IMR-90 (cell line): ENCODE data around the gene CINP. TPM values are rescaled to one million over a fixed set of nuclear protein-coding genes. Genes with fewer than 3 reads are reported as not detected.

Source experiments
- ATAC-seq: fragments of 200-7000 bp; cut with Tn5 transposase; 2 replicates; pipeline ENCODE4 v1.9.1; 2020; ENCODE audit warnings: low read depth, mild to moderate bottlenecking, moderate library complexity
- BruUV-seq: library from RNA; stranded (reverse); fragments of 400-500 nt; replicated peaks from 2 replicates; lab custom pipeline; 2021; lab: Mats Ljungman, UMichigan
- CTCF ChIA-PET: fragments of 300-600 bp; formaldehyde crosslinking; extraction: SDS; loops from one replicate; lab custom pipeline; 2021; ENCODE audit warnings: antibody characterized with exemption; lab: Yijun Ruan, JAX
- POLR2A ChIA-PET: fragments of 300-600 bp; sonication (Branson Sonifier 250); formaldehyde crosslinking; loops from one replicate; lab custom pipeline; 2022; ENCODE audit warnings: antibody characterized with exemption; ENCODE audit not compliant: unreplicated experiment; lab: Charles Lee
- DNase-seq: peaks from one replicate; pipeline ENCODE4 v3.0.0; 2013
- H2AFZ ChIP-seq: replicated peaks from 2 replicates; pipeline ENCODE3; 2013; ENCODE audit warnings: low read length, mild to moderate bottlenecking; ENCODE audit not compliant: poor library complexity
- H2AK5ac ChIP-seq: 2 replicates; pipeline ENCODE4 v1.6.1; 2013; ENCODE audit warnings: low read depth, low read length, inconsistent platforms
- H2AK9ac ChIP-seq: replicated peaks from 2 replicates; pipeline ENCODE3; 2013; ENCODE audit warnings: mild to moderate bottlenecking, low read depth, low read length, moderate library complexity; ENCODE audit not compliant: poor library complexity
- H2BK120ac ChIP-seq: 2 replicates; pipeline ENCODE4 v1.6.1; 2013; ENCODE audit warnings: low read depth, low read length, inconsistent platforms
- H2BK15ac ChIP-seq: 3 replicates; pipeline ENCODE4 v1.6.1; 2013; ENCODE audit warnings: low read depth, low read length, inconsistent platforms
- H2BK20ac ChIP-seq: 2 replicates; pipeline ENCODE4 v1.6.1; 2013; ENCODE audit warnings: low read depth, mild to moderate bottlenecking, inconsistent platforms, low read length, moderate library complexity
- H2BK5ac ChIP-seq: 2 replicates; pipeline ENCODE4 v1.6.1; 2013; ENCODE audit warnings: mild to moderate bottlenecking, low read depth, low read length, inconsistent platforms; ENCODE audit not compliant: poor library complexity, severe bottlenecking
- H3K14ac ChIP-seq: replicated peaks from 2 replicates; pipeline ENCODE4 v1.6.1; 2013; ENCODE audit warnings: low read depth, low read length, inconsistent platforms
- H3K18ac ChIP-seq: 2 replicates; pipeline ENCODE4 v1.6.1; 2013; ENCODE audit warnings: low read depth, low read length, control low read depth
- H3K23ac ChIP-seq: 2 replicates; pipeline ENCODE4 v1.6.1; 2013; ENCODE audit warnings: low read depth, low read length, inconsistent platforms
- H3K27ac ChIP-seq: 2 replicates; pipeline ENCODE4 v1.5.1; 2013; ENCODE audit warnings: mild to moderate bottlenecking, control low read depth, low read length; ENCODE audit not compliant: insufficient read depth
- H3K27me3 ChIP-seq: 2 replicates; pipeline ENCODE4 v1.6.1; 2013; ENCODE audit warnings: low read length; ENCODE audit not compliant: control insufficient read depth, insufficient read depth
- H3K36me3 ChIP-seq: 2 replicates; pipeline ENCODE4 v1.6.1; 2013; ENCODE audit warnings: low read length, mixed read lengths; ENCODE audit not compliant: control insufficient read depth, insufficient read depth
- H3K4ac ChIP-seq: 2 replicates; pipeline ENCODE4 v1.6.1; 2013; ENCODE audit warnings: low read depth, low read length, inconsistent platforms
- H3K4me1 ChIP-seq: 2 replicates; pipeline ENCODE4 v1.6.1; 2013; ENCODE audit warnings: low read length, mixed read lengths; ENCODE audit not compliant: control insufficient read depth, insufficient read depth
- H3K4me2 ChIP-seq: 2 replicates; pipeline ENCODE4 v1.6.1; 2013; ENCODE audit warnings: low read depth, mild to moderate bottlenecking, control low read depth, low read length, moderate library complexity
- H3K4me3 ChIP-seq: 2 replicates; pipeline ENCODE4 v1.5.1; 2013; ENCODE audit warnings: low read depth, mild to moderate bottlenecking, control low read depth, low read length, moderate library complexity; ENCODE audit not compliant: insufficient read depth
- H3K56ac ChIP-seq: 2 replicates; pipeline ENCODE4 v1.6.1; 2013; ENCODE audit warnings: low read length, inconsistent platforms; ENCODE audit not compliant: insufficient read depth; ENCODE audit errors: extremely low read depth
- H3K79me1 ChIP-seq, 2 experiments: 2 replicates each; pipeline ENCODE4 v1.6.1; 2013; ENCODE audit warnings: low read length in 2 of 2, inconsistent platforms in 1 of 2, low read depth in 1 of 2
- H3K9ac ChIP-seq: 2 replicates; pipeline ENCODE4 v1.6.1; 2013; ENCODE audit warnings: low read depth, low read length, control low read depth
- H3K9me1 ChIP-seq: 2 replicates; pipeline ENCODE4 v1.6.1; 2013; ENCODE audit warnings: low read length, inconsistent platforms; ENCODE audit not compliant: insufficient read depth
- H3K9me3 ChIP-seq: 2 replicates; pipeline ENCODE4 v1.6.1; 2013; ENCODE audit warnings: low read length; ENCODE audit not compliant: control insufficient read depth, insufficient read depth
- H4K20me1 ChIP-seq: 2 replicates; pipeline ENCODE4 v1.6.1; 2013; ENCODE audit warnings: low read length, inconsistent platforms; ENCODE audit not compliant: insufficient read depth
- H4K5ac ChIP-seq: 2 replicates; pipeline ENCODE4 v1.6.1; 2013; ENCODE audit warnings: mild to moderate bottlenecking, low read depth, low read length, control low read depth
- H4K8ac ChIP-seq, 2 experiments: 2 replicates each; pipeline ENCODE4 v1.6.1; 2013; ENCODE audit warnings: low read depth in 2 of 2, low read length in 2 of 2, control low read depth in 1 of 2, inconsistent platforms in 1 of 2
- H4K91ac ChIP-seq: 2 replicates; pipeline ENCODE4 v1.6.1; 2013; ENCODE audit warnings: low read depth, low read length, inconsistent platforms; ENCODE audit not compliant: insufficient read depth
- BHLHE40 ChIP-seq: fragments of 150-350 bp; IDR thresholded peaks from 2 replicates; pipeline ENCODE4 v1.6.1; 2016; ENCODE audit warnings: mild to moderate bottlenecking, low read depth, low read length
- CEBPB ChIP-seq: IDR thresholded peaks from 2 replicates; pipeline ENCODE4 v1.6.1; 2012; ENCODE audit warnings: low read depth, low read length, improper control_type of control experiment
- CHD1 ChIP-seq: IDR thresholded peaks from 2 replicates; pipeline ENCODE4 v1.6.1; 2012; ENCODE audit warnings: low read depth, low read length, improper control_type of control experiment
- ELK1 ChIP-seq: fragments of 150-350 bp; IDR thresholded peaks from 2 replicates; pipeline ENCODE4 v1.6.1; 2016; ENCODE audit warnings: low read depth, mild to moderate bottlenecking, low read length, moderate library complexity, borderline replicate concordance
- FOS ChIP-seq: fragments of 150-350 bp; IDR thresholded peaks from 2 replicates; pipeline ENCODE4 v1.6.1; 2016; ENCODE audit warnings: low read depth, low read length
- MAFK ChIP-seq: IDR thresholded peaks from 2 replicates; pipeline ENCODE4 v1.6.1; 2012; ENCODE audit warnings: low read depth, low read length, improper control_type of control experiment
- MAZ ChIP-seq: IDR thresholded peaks from 2 replicates; pipeline ENCODE4 v1.6.1; 2012; ENCODE audit warnings: low read depth, mild to moderate bottlenecking, low read length, improper control_type of control experiment, moderate library complexity, borderline replicate concordance
- MXI1 ChIP-seq: IDR thresholded peaks from 2 replicates; pipeline ENCODE4 v1.6.1; 2012; ENCODE audit warnings: low read depth, mild to moderate bottlenecking, low read length, moderate library complexity, borderline replicate concordance
- NFE2L2 ChIP-seq: fragments of 150-350 bp; IDR thresholded peaks from 2 replicates; pipeline ENCODE4 v1.6.1; 2016; ENCODE audit warnings: low read depth, mild to moderate bottlenecking, low read length
- POLR2A ChIP-seq: IDR thresholded peaks from 2 replicates; pipeline ENCODE4 v1.6.1; 2012; ENCODE audit warnings: mild to moderate bottlenecking, low read depth, low read length
- RAD21 ChIP-seq: IDR thresholded peaks from 2 replicates; pipeline ENCODE4 v1.6.1; 2012; ENCODE audit warnings: low read length, improper control_type of control experiment
- RCOR1 ChIP-seq: IDR thresholded peaks from 2 replicates; pipeline ENCODE4 v1.6.1; 2012; ENCODE audit warnings: mild to moderate bottlenecking, low read length, improper control_type of control experiment; ENCODE audit not compliant: insufficient replicate concordance
- RFX5 ChIP-seq: IDR thresholded peaks from 2 replicates; pipeline ENCODE4 v1.8.0; 2012; ENCODE audit warnings: low read depth, mild to moderate bottlenecking, low read length, moderate library complexity
- SMC3 ChIP-seq: fragments of 150-350 bp; IDR thresholded peaks from 2 replicates; pipeline ENCODE4 v1.6.1; 2016; ENCODE audit warnings: low read depth, mild to moderate bottlenecking, antibody characterized with exemption, low read length, moderate library complexity
- USF2 ChIP-seq: fragments of 150-350 bp; IDR thresholded peaks from 2 replicates; pipeline ENCODE4 v1.6.1; 2017; ENCODE audit warnings: mild to moderate bottlenecking, antibody characterized with exemption, low read length, low read depth
- WGBS, 2 experiments: methylation state at CpG; one replicate each; pipeline versions ENCODE4 v1.1.5 to v1.1.7; 2013; ENCODE audit warnings: missing lambda C conversion rate in 2 of 2; ENCODE audit not compliant: insufficient read length in 1 of 2; ENCODE audit errors: extremely low coverage in 2 of 2; 5-methylcytosine and 5-hydroxymethylcytosine counted together
- dilution Hi-C: fragments of 300-500 bp; cut with HindIII; formaldehyde crosslinking; loops from one replicate; pipeline ENCODE4 v1.14.3; 2018; ENCODE audit warnings: low sequenced_read_pairs; ENCODE audit not compliant: unreplicated experiment
- in situ Hi-C: fragments of 300-500 bp; cut with MboI; formaldehyde crosslinking; loops from 3 replicates; pipeline ENCODE4 v1.14.3; 2019; ENCODE audit warnings: low sequenced_read_pairs, inconsistent platforms, mixed read lengths
- intact Hi-C: fragments of 100-400 bp; cut with micrococcal nuclease; formaldehyde crosslinking; loops from 2 replicates; pipeline ENCODE4 v1.10.0; 2022
- polyA plus RNA-seq, 3 experiments: library from polyadenylated mRNA; depleted of rRNA; stranded (reverse); fragments of >200 nt; gene quantifications; 2 replicates each; pipeline ENCODE4 v1.2.3, GENCODE V29; 2012; ENCODE audit warnings: low replicate concordance in 1 of 3
- total RNA-seq: library from RNA; depleted of rRNA; stranded (reverse); fragments of >200 nt; gene quantifications from 2 replicates; pipeline ENCODE4 v1.2.3, GENCODE V29; 2012

CINP gene
- total and polyA plus RNA-seq, 2 of the 4 experiments (the other 2 are of a cell fraction) = 41.9 to 56.4 TPM

GRCh38 chr14:102314242-102315011 is 48.3 kb downstream of the CINP start:
- H3K56ac ChIP-seq = peak overlapping the region; percentile 40; the same call in 1 of the 2 replicates
- H3K14ac ChIP-seq = peak overlapping the region; percentile 92
- ChIA-PET POLR2A (interaction anchor here (0.9 kb wide), 1 partner anchor 9 kb away, joined by 3 read pairs; the partner anchor contains the start of gene MOK), CTCF (interaction anchor here (0.6 to 0.9 kb wide), 9 partner anchors 10 to 401 kb away, joined by 3 to 5 read pairs (median 3); partner anchors contain the start of gene MOK)
- peak overlapping the region; percentile 94; the same call in 1 of the 3 replicates for H2BK15ac ChIP-seq
- H3K9ac ChIP-seq = peak overlapping the region; percentile 77
- dilution Hi-C loops (no loop called here), intact Hi-C loops (loop anchor here (1.0 to 2.0 kb wide), 5 partner anchors 79 to 353 kb away; partner anchors contain the start of genes HSP90AA1 and WDR20), in situ Hi-C loops (loop anchor here (5.0 to 25.0 kb wide), 5 partner anchors 77 to 552 kb away; partner anchors contain the start of genes DYNC1H1, HSP90AA1 and PPP2R5C)
- H4K8ac ChIP-seq = peak overlapping the region; percentile 61 to 88
- H2AK9ac ChIP-seq = peak overlapping the region; percentile 89
- peak overlapping the region; percentile 46 for H3K4me3 ChIP-seq
- ATAC-seq (peak; percentile 77), DNase-seq (peak; percentile 79)
- peak overlapping the region; percentile 93 for H3K4me2 ChIP-seq
- no peaks in the 10 kb centered on the region for H3K36me3 ChIP-seq
- peak overlapping the region; percentile 77 for H4K91ac ChIP-seq
- peak overlapping the region; percentile 91 for H2BK20ac ChIP-seq
- peak overlapping the region; percentile 52 for H2BK5ac ChIP-seq
- 3% methylated on average over 37 of the region's 52 CpGs; no CpG with 5 or more reads in 1 of the 2 experiments for WGBS, 2 experiments
- H3K4me1 ChIP-seq = peaks cover 11% of the 10 kb centered on the region
- H3K4ac ChIP-seq = peak overlapping the region; percentile 92
- peak overlapping the region; percentile 93 for H3K23ac ChIP-seq
- no TSS peak for BruUV-seq
- H2BK120ac ChIP-seq = peak overlapping the region; percentile 96
- peak overlapping the region; percentile 30; the same call in 1 of the 2 replicates for H2AK5ac ChIP-seq
- H4K20me1 ChIP-seq = no peaks in the 10 kb centered on the region
- peaks cover 14% of the 10 kb centered on the region for H3K9me1 ChIP-seq
- no peaks in the 10 kb centered on the region for H3K27me3 ChIP-seq
- peak overlapping the region; percentile 39; the same call in 1 of the 2 replicates for H4K5ac ChIP-seq
- H3K79me1 ChIP-seq = peaks cover 0 to 11% of the 10 kb centered on the region in 2 experiments; a peak in 2 of 4 replicates
- H3K27ac ChIP-seq = peak overlapping the region; percentile 19; the same call in 1 of the 2 replicates
- no peak overlapping the region; the same call in 1 of the 2 replicates for H3K18ac ChIP-seq
- no peaks in the 10 kb centered on the region for H3K9me3 ChIP-seq
- peak overlapping the region; percentile 98 for H2AFZ ChIP-seq
- TF ChIP-seq RCOR1 (no peak), FOS (no peak), NFE2L2 (no peak), CHD1 (no peak), POLR2A (0 out of 2 replicates have a peak, but pooled peaks have one; percentile 35), USF2 (peak; percentile 85), BHLHE40 (peak; percentile 76), MAFK (no peak), CEBPB (no peak), SMC3 (peak; percentile 82), MXI1 (peak; percentile 99), ELK1 (no peak), MAZ (peak; percentile 38; the same call in 1 of the 2 replicates), RAD21 (peak; percentile 96), RFX5 (no peak)
